GM18868 (cell line): ENCODE measurements around the gene METTL18.

Experiments used
- ATAC-seq: cut with Tn5 transposase; IDR thresholded peaks from one replicate; pipeline ENCODE4 v1.9.1; 2021; ENCODE audit warnings: mild to moderate bottlenecking, moderate library complexity; ENCODE audit not compliant: unreplicated experiment

METTL18 gene

GRCh38 chr1:169786974-169787373 is 7.7 kb downstream of the METTL18 start:
- no peak for ATAC-seq

DNA sequence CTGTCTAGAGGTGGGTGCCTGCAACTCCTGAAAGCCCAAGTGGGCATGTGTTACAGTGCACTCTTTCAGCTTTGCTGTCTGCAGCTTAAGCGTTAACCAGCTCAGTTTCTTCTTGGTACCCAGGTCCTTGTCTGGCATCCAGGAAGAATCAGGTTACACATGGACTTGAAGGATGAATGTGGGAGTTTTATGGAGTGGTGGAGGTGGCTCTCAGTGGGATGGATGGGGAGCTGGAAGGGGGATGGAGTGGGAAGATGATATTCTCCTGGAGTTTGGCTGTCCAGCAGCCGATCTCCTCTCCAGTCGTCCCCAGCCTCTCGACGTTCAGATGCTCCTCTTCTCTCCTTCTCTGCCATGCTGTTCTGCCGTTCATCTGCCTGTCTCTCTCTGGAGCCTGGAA is 9.4 kb downstream of the METTL18 start:
- no peak for ATAC-seq

- no peak for ATAC-seq
These were observed 10.6 kb downstream of the METTL18 start for GRCh38 chr1:169784102-169784501.

GRCh38 chr1:169782596-169782995 is 12.1 kb downstream of the METTL18 start:
- no peak for ATAC-seq

GRCh38 chr1:169779970-169780369 is 14.7 kb downstream of the METTL18 start:
- no peak for ATAC-seq

DNA sequence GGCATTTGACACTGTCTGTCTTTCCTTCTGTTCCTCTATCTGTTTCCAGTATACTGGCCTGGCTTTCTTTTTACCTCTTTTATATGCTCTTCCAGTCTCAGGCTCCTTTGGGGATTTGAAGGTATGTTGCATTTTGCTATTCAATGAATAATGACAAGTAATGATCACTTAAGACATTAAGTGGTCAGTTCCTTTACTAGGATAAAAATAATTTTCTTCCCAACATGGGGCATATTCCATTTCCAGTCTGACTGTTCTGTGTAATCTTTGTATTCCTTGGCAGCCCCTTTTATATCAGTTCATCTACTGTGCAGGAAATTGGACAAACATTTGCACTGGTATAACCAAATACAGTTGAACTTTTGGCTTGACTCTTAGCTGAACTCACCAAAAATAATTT is 15.6 kb downstream of the METTL18 start:
- ATAC-seq: no peak

DNA sequence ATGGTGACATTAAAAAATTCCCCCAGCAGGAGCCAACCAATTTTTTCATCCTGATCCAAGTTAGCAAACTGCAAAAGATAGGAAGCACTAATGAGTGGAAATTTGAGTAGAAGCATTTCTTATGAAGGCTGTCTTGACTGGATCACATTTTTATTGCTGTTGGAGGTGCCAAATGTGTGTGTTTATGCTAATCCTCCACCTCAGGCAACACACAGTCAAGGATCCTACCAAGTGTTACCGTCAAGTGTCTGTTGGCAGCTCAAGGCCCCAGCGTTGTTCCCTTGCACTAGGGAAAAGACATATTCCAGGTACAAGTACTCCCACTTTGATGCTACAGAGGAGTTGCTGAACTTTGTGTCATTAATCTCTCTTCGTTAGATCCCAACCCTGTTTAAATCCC is 18.3 kb downstream of the METTL18 start:
- no peak for ATAC-seq

GRCh38 chr1:169768161-169768560 is 26.5 kb downstream of the METTL18 start:
- no peak for ATAC-seq

GRCh38 chr1:169765580-169766331 is 29.0 kb downstream of the METTL18 start:
- ATAC-seq: no peak

- no peak for ATAC-seq
These were observed 29.8 kb downstream of the METTL18 start for GRCh38 chr1:169764919-169765318.

DNA sequence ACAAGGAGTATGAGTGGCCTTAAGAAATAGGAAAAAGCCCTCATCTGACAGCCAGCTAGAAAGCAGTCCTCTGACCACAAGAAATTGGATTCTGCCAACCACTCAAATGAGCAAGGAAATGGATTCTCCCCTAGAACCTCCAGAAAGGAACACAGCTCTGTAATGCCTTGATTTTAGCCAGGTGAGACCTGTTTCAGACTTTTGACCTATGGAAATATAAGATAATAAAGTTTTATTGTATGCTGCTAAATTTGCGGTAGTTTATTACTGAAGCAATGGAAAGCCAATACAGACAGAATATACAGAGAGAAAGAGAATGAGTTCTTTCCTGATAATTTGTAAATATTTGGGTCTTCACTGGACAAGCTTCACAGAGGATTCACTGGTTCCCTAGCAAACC is 32.0 kb downstream of the METTL18 start:
- ATAC-seq: no peak

DNA sequence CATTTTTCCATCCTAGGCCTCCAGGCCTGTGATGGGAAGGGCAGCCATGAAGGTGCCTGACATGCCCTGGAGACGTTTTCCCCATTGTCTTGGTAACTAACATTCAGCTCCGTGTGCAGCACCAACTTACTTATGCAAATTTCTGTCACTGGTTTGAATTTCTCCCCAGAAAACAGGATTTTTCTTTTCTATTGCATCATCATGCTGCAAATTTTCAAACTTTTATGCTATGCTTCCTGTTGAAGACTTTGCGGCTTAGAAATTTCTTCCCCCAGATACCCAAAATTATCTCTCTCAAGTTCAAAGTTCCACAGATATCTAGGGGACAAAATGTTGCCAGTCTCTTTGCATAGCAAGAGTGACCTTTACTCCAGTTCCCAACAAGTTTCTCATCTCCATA is 35.7 kb downstream of the METTL18 start:
- ATAC-seq: no peak

- no peak for ATAC-seq
These were observed 41.2 kb downstream of the METTL18 start for GRCh38 chr1:169753549-169753948.

DNA sequence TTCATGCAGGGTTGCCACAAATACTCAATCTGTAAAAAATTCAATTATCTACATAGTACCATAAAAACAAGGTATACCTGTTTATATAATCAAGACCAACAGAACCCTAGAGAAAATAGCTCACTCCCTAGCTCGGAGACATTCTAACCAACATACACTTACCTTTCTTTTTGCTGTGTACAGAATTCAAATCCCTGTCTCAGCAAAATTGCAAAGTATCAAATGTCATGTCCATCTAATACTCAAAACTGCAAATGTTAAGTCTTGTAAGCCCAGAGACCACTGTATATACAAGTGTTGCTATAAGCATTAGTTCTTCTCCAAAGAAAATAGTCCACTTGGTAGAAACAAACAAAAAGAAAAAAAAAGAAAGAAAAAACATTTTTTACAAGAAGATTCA is 44.7 kb downstream of the METTL18 start:
- ATAC-seq: no peak

GRCh38 chr1:169746550-169746949 is 48.2 kb downstream of the METTL18 start:
- ATAC-seq: no peak

- ATAC-seq: no peak
These were observed 49.5 kb downstream of the METTL18 start for GRCh38 chr1:169745015-169745861.
